K562 (cell line): ENCODE results near the gene SLC25A28. TPM values are rescaled to one million over a fixed set of nuclear protein-coding genes. Genes with fewer than 3 reads are reported as not detected.
"Not testable (repeated sequence)": the region's sequence is repeated elsewhere in the genome, so short reads cannot be mapped to it uniquely, and the experiment has no call there.

ENCODE experiments used
- ATAC-seq: fragments of 200-7000 bp; cut with Tn5 transposase; 3 replicates; pipeline ENCODE4 v1.9.1; 2020; ENCODE audit warnings: moderate library complexity
- BruUV-seq: library from RNA; stranded (reverse); fragments of 400-500 nt; replicated peaks from 2 replicates; lab custom pipeline; 2021; lab: Mats Ljungman, UMichigan
- CTCF ChIA-PET: fragments of 300-600 bp; formaldehyde crosslinking; extraction: SDS; loops from one replicate; lab custom pipeline; 2021; ENCODE audit warnings: low intra/inter-chr PET ratio; lab: Yijun Ruan, JAX
- POLR2A ChIA-PET: fragments of 300-600, 350-650 bp; sonication (Branson Sonifier 250); formaldehyde crosslinking; extraction: SDS; loops from one replicate; lab custom pipeline; 2021; ENCODE audit warnings: antibody characterized with exemption, inconsistent platforms; lab: Yijun Ruan, JAX
- DNase-seq, 4 experiments: peaks; one replicate each; pipeline versions ENCODE4 v3.0.0 to v3.0.0-alpha.2; 2011 to 2018; ENCODE audit warnings: low spot score in 3 of 4, mixed read lengths in 3 of 4; ENCODE audit errors: extremely low read depth in 1 of 4
- FAIRE-seq: peaks from 2 replicates; lab custom pipeline; 2011; peaks lifted over from hg19 to GRCh38; lab: Jason Lieb, UNC
- H2AFZ ChIP-seq: 2 replicates; pipeline ENCODE4 v1.6.0; 2011; ENCODE audit warnings: low read depth, low read length, control low read depth, inconsistent platforms
- H3K27ac ChIP-seq: fragments of 200-600 bp; 3 replicates; pipeline ENCODE4 v1.8.0; 2011; ENCODE audit warnings: low read depth, mild to moderate bottlenecking, control low read depth, inconsistent platforms, low read length, moderate library complexity, mixed read lengths; ENCODE audit errors: extremely low read depth
- H3K27me3 ChIP-seq, 2 experiments: fragments of 300-600 bp in 1 of 2; 2 replicates in 1 of 2; 3 replicates in 1 of 2; pipeline versions ENCODE4 v1.6.0 to v1.8.0; 2011; ENCODE audit warnings: inconsistent platforms in 2 of 2, low read length in 2 of 2, mild to moderate bottlenecking in 1 of 2, mixed read lengths in 1 of 2, moderate library complexity in 1 of 2; ENCODE audit not compliant: control insufficient read depth in 2 of 2, insufficient read depth in 2 of 2
- H3K36me3 ChIP-seq: fragments of 300-600 bp; 3 replicates; pipeline ENCODE4 v1.8.0; 2011; ENCODE audit warnings: mild to moderate bottlenecking, low read length, inconsistent platforms; ENCODE audit not compliant: control insufficient read depth, insufficient read depth
- H3K4me1 ChIP-seq, 2 experiments: fragments of 200-600 bp in 1 of 2; replicated peaks in 1 of 2; 2 replicates in 1 of 2; 3 replicates in 1 of 2; pipeline versions ENCODE4 v1.5.1 to v1.8.0; 2011; ENCODE audit warnings: inconsistent platforms in 2 of 2, low read length in 2 of 2, mild to moderate bottlenecking in 1 of 2, mixed read lengths in 1 of 2, moderate library complexity in 1 of 2; ENCODE audit not compliant: control insufficient read depth in 2 of 2, insufficient read depth in 2 of 2
- H3K4me2 ChIP-seq: 2 replicates; pipeline ENCODE4 v1.6.1; 2011; ENCODE audit warnings: low read length, control low read depth, inconsistent platforms, mixed read lengths; ENCODE audit not compliant: insufficient read depth
- H3K4me3 ChIP-seq: fragments of 200-600 bp; sonication (generic), shearing (Covaris generic); 2 replicates; pipeline ENCODE4 v1.5.1; 2016; ENCODE audit warnings: control low read depth, inconsistent platforms
- H3K79me2 ChIP-seq: fragments of 200-600 bp; 3 replicates; pipeline ENCODE4 v1.8.0; 2011; ENCODE audit warnings: low read length, inconsistent platforms; ENCODE audit not compliant: control insufficient read depth, insufficient read depth
- H3K9ac ChIP-seq, 2 experiments: 2 replicates each; pipeline versions ENCODE4 v1.6.0 to v1.6.1; 2011; ENCODE audit warnings: low read depth in 2 of 2, low read length in 2 of 2, control low read depth in 1 of 2, inconsistent platforms in 1 of 2, mild to moderate bottlenecking in 1 of 2, mixed read lengths in 1 of 2; ENCODE audit not compliant: insufficient read depth in 1 of 2
- H3K9me1 ChIP-seq: one replicate; pipeline ENCODE4 v1.6.0; 2011; ENCODE audit warnings: inconsistent platforms, mild to moderate bottlenecking, low read length, moderate library complexity; ENCODE audit not compliant: control insufficient read depth, insufficient read depth
- H3K9me3 ChIP-seq: replicated peaks from 2 replicates; pipeline ENCODE4 v1.5.1; 2011; ENCODE audit warnings: low read depth, low read length, inconsistent platforms; ENCODE audit not compliant: control insufficient read depth, insufficient read depth
- H4K20me1 ChIP-seq: replicated peaks from 2 replicates; pipeline ENCODE4 v1.6.1; 2011; ENCODE audit warnings: low read length, inconsistent platforms, mixed read lengths; ENCODE audit not compliant: control insufficient read depth, insufficient read depth
- EP400 ChIP-seq: fragments of 450-650 bp; IDR thresholded peaks from 2 replicates; pipeline ENCODE4 v1.6.1; 2017; ENCODE audit warnings: antibody characterized with exemption, mild to moderate bottlenecking, moderate library complexity
- MTA1 ChIP-seq: fragments of 450-650 bp; IDR thresholded peaks from 2 replicates; pipeline ENCODE4 v1.6.1; 2017; ENCODE audit warnings: borderline replicate concordance
- NFYB ChIP-seq: IDR thresholded peaks from 2 replicates; pipeline ENCODE4 v1.6.1; 2011; ENCODE audit warnings: mild to moderate bottlenecking, moderate library complexity; ENCODE audit not compliant: insufficient read length; ENCODE audit errors: extremely low read depth
- SRF ChIP-seq, 2 experiments: fragments of 250-450, 450-650 bp in 1 of 2; sonication (Bioruptor Pico) in 1 of 2; sonication (generic) in 1 of 2; formaldehyde crosslinking; IDR thresholded peaks; 2 replicates each; pipeline versions ENCODE4 v1.5.0 to v1.5.1; 2020 to 2022; ENCODE audit warnings: mild to moderate bottlenecking in 1 of 2, missing genetic modification reagents in 1 of 2
- TCF3 ChIP-seq: sonication (generic); formaldehyde crosslinking; IDR thresholded peaks from 2 replicates; pipeline ENCODE4 v1.4.0; 2020; ENCODE audit warnings: mild to moderate bottlenecking, missing genetic modification reagents
- WGBS: fragments of 100-300 bp; shearing (Covaris generic); methylation state at CpG from one replicate; pipeline ENCODE4 v1.1.6; 2016; ENCODE audit warnings: low coverage, mixed read lengths; ENCODE audit not compliant: insufficient coverage; ENCODE audit errors: missing lambda C conversion rate; 5-methylcytosine and 5-hydroxymethylcytosine counted together
- in situ Hi-C: fragments of 300-500 bp; cut with MboI; formaldehyde crosslinking; loops from 4 replicates; pipeline ENCODE4 v1.15.0; 2018; ENCODE audit warnings: inconsistent platforms, mixed read lengths
- intact Hi-C: fragments of 100-400 bp; cut with micrococcal nuclease; formaldehyde crosslinking; loops from 2 replicates; pipeline ENCODE4 v1.14.2; 2022
- polyA plus RNA-seq, 8 experiments: library from polyadenylated mRNA; depleted of rRNA in 4 of 8; stranded (reverse) in 5 of 8; unstranded in 3 of 8; fragments of >200 nt; fragmentation: Nextera tagmentation in 2 of 8; fragmentation: Illumina TruSeq in 1 of 8; extraction: Ambion mirVana in 2 of 8; extraction: Trizol in 1 of 8; gene quantifications; 2 replicates each; pipeline versions ENCODE4 v1.2.1 to v1.2.3, GENCODE V29; 2011 to 2014; ENCODE audit warnings: inconsistent platforms in 1 of 8, missing spikeins in 1 of 8
- total RNA-seq, 7 experiments: library from RNA; depleted of rRNA in 6 of 7; stranded (reverse); fragments of >200 nt in 6 of 7; fragmentation: Illumina TruSeq in 2 of 7; extraction: Trizol in 2 of 7; gene quantifications; 2 replicates each; pipeline versions ENCODE4 v1.2.1 to v1.2.3, GENCODE V29; 2011 to 2021; ENCODE audit warnings: low replicate concordance in 1 of 7
- TF ChIP-seq, protein P1 (sequence below): IDR thresholded peaks from 2 replicates; pipeline ENCODE4 v1.6.1; 2016; ENCODE audit warnings: missing genetic modification characterization, missing compliant biosample characterization

The SLC25A28 gene
- total and polyA plus RNA-seq, 9 of the 15 experiments (the other 6 are each of a cell fraction or from before 2014, with no cell fraction given), result 6.2 to 32.3 (median 18.8) TPM

DNA sequence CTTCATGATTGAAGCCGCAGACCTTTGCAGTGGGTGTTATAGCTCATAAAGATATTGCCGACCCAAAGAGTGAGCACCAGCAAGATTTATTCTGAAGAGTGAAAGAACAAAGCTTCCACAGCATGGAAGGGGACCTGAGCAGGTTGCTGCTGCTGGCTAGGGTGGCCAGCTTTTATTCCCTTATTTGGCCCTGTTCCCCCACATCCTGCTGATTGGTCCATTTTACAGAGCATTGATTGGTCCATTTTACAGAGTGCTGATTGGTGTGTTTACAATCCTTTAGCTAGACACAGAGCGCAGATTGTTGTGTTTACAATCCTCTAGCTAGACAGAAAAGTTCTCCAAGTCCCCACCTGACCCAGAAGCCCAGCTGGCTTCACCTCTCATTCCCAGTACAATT is 4.9 kb upstream of the SLC25A28 start:
- FAIRE-seq, POLR2A ChIA-PET, H3K9me3 ChIP-seq, H4K20me1 ChIP-seq, H3K79me2 ChIP-seq, H3K27me3 ChIP-seq, H3K4me3 ChIP-seq, H3K36me3 ChIP-seq, BruUV-seq, ATAC-seq, intact Hi-C loops, CTCF ChIA-PET, H3K9me1 ChIP-seq, DNase-seq, H3K27ac ChIP-seq, H2AFZ ChIP-seq, H3K4me2 ChIP-seq, in situ Hi-C loops, H3K9ac ChIP-seq: not testable (repeated sequence)
- peaks cover 9 to 13% of the 10 kb centered on the region in 2 experiments; a peak in 4 of 5 replicates for H3K4me1 ChIP-seq
- TF ChIP-seq SRF (CRISPR knock-in tag; IDR thresholded peaks at IDR 0.05) (peak in 1 of 2 experiments; percentile 77; a peak in 2 of 4 replicates), NFYB (peak; percentile 50)
- 0% methylated on average over 1 of the region's 3 CpGs for WGBS

DNA sequence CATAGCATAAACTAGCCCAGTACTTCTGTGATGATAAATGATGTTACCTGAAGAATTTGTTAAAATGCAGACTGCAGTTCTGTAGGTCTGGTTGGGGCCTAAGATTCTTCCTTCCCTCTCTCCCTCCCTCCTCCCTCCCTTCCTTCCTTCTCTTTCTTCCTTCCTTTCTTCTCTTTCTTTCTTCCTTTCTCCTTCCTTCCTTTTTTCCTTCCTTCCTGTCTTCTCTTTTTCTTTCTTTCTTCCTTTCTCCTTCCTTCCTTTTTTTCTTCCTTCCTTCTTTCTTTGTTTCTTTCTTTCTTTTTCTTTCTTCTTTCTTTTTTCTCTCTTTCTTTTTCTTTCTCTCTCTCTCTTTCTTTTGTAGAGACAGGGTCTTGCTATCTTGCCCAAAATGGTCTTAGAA is 3.7 kb upstream of the SLC25A28 start:
- Histone ChIP-seq H3K4me3 (no peak overlapping the region), H3K27me3 (no peaks in the 10 kb centered on the region), H3K9me3 (no peaks in the 10 kb centered on the region), H3K27ac (no peak overlapping the region), H4K20me1 (no peaks in the 10 kb centered on the region), H3K79me2 (peaks cover 12% of the 10 kb centered on the region), H2AFZ (no peak overlapping the region), H3K9me1 (no peaks in the 10 kb centered on the region), H3K4me2 (no peak overlapping the region), H3K36me3 (no peaks in the 10 kb centered on the region; the same call in 2 of the 3 replicates), H3K9ac (no peak overlapping the region), H3K4me1 (peaks cover 12 to 13% of the 10 kb centered on the region in 2 experiments; a peak in 4 of 5 replicates)
- DNase-seq, result no peak
- intact Hi-C loops, result no loop called here
- POLR2A ChIA-PET, result no interaction called here
- in situ Hi-C loops, result no loop called here
- no peak for TF ChIP-seq TCF3 (CRISPR knock-in tag)
- peak; percentile 41; the same call in 1 of the 2 replicates for TF ChIP-seq MTA1
- no peak for TF ChIP-seq EP400
- TF ChIP-seq, protein P1, sequence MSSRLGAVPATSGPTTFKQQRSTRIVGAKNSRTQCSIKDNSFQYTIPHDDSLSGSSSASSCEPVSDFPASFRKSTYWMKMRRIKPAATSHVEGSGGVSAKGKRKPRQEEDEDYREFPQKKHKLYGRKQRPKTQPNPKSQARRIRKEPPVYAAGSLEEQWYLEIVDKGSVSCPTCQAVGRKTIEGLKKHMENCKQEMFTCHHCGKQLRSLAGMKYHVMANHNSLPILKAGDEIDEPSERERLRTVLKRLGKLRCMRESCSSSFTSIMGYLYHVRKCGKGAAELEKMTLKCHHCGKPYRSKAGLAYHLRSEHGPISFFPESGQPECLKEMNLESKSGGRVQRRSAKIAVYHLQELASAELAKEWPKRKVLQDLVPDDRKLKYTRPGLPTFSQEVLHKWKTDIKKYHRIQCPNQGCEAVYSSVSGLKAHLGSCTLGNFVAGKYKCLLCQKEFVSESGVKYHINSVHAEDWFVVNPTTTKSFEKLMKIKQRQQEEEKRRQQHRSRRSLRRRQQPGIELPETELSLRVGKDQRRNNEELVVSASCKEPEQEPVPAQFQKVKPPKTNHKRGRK (tag), result peak; percentile 96
- no peak for ATAC-seq
- BruUV-seq, result no TSS peak
- FAIRE-seq, result no peak
- CTCF ChIA-PET, result no interaction called here
